HEK293 (cell line): ENCODE data around the gene DNMT1.
"Not testable (repeated sequence)": the region's sequence is repeated elsewhere in the genome, so short reads cannot be mapped to it uniquely, and the experiment has no call there.

ENCODE experiments used
- CTCF ChIA-PET: fragments of 350-600 bp; formaldehyde crosslinking; extraction: SDS; loops from one replicate; lab custom pipeline; 2021; ENCODE audit warnings: antibody characterized with exemption; lab: Yijun Ruan, JAX
- POLR2A ChIA-PET: fragments of 300-600 bp; formaldehyde crosslinking; extraction: SDS; loops from one replicate; lab custom pipeline; 2020; ENCODE audit warnings: antibody characterized with exemption, inconsistent platforms; lab: Yijun Ruan, JAX
- H3K27ac ChIP-seq: fragments of 200-500 bp; sonication (Bioruptor generic); 2 replicates; pipeline ENCODE4 v1.5.1; 2014; ENCODE audit warnings: low read depth, low read length, control low read depth, inconsistent platforms; ENCODE audit errors: extremely low read depth
- H3K36me3 ChIP-seq, 2 experiments: fragments of 200-500 bp in 1 of 2; sonication (Bioruptor generic) in 1 of 2; 1 replicate in 1 of 2; 2 replicates in 1 of 2; pipeline ENCODE4 v1.5.1; 2014 to 2017; ENCODE audit warnings: inconsistent platforms in 2 of 2, low read length in 2 of 2; ENCODE audit not compliant: control insufficient read depth in 2 of 2, insufficient read depth in 1 of 2
- H3K4me1 ChIP-seq: fragments of 200-500 bp; sonication (Bioruptor generic); 2 replicates; pipeline ENCODE4 v1.5.1; 2014; ENCODE audit warnings: mild to moderate bottlenecking, low read length, inconsistent platforms; ENCODE audit not compliant: control insufficient read depth, insufficient read depth
- H3K4me3 ChIP-seq: 2 replicates; pipeline ENCODE4 v1.5.1; 2011; ENCODE audit warnings: low read depth, mild to moderate bottlenecking, control low read depth, low read length, moderate library complexity
- H3K9me3 ChIP-seq: fragments of 200-500 bp; sonication (Bioruptor generic); 2 replicates; pipeline ENCODE4 v1.5.1; 2014; ENCODE audit warnings: low read depth, low read length, inconsistent platforms; ENCODE audit not compliant: control insufficient read depth, insufficient read depth
- MYNN ChIP-seq: fragments of 450-650 bp; formaldehyde crosslinking; IDR thresholded peaks from 2 replicates; pipeline ENCODE4 v1.5.1; 2016; ENCODE audit warnings: missing biosample characterization, missing genetic modification characterization, borderline replicate concordance
- SETDB1 ChIP-seq: IDR thresholded peaks from one replicate; pipeline ENCODE4 v1.6.1; 2017; ENCODE audit warnings: mild to moderate bottlenecking, low read length, moderate library complexity, mixed read lengths; ENCODE audit not compliant: insufficient read length
- TRIM28 ChIP-seq: IDR thresholded peaks from 2 replicates; pipeline ENCODE4 v1.6.1; 2011; ENCODE audit warnings: low read length, control low read depth, borderline replicate concordance
- ZNF140 ChIP-seq: fragments of 450-650 bp; formaldehyde crosslinking; IDR thresholded peaks from 2 replicates; pipeline ENCODE4 v1.5.1; 2016; ENCODE audit warnings: missing biosample characterization, missing genetic modification characterization
- ZNF274 ChIP-seq, 2 experiments: fragments of 200-500 bp in 1 of 2; fragments of 450-650 bp in 1 of 2; sonication (Bioruptor generic) in 1 of 2; formaldehyde crosslinking in 1 of 2; IDR thresholded peaks; 2 replicates each; pipeline versions ENCODE4 v1.5.1 to v1.6.1; 2014 to 2016; ENCODE audit warnings: borderline replicate concordance in 1 of 2, inconsistent platforms in 1 of 2, low read length in 1 of 2, missing biosample characterization in 1 of 2, missing genetic modification characterization in 1 of 2
- ZNF350 ChIP-seq: fragments of 450-650 bp; formaldehyde crosslinking; IDR thresholded peaks from 2 replicates; pipeline ENCODE4 v1.5.0; 2017; ENCODE audit warnings: missing biosample characterization, mild to moderate bottlenecking, missing genetic modification characterization
- ZNF510 ChIP-seq: fragments of 450-650 bp; formaldehyde crosslinking; IDR thresholded peaks from 2 replicates; pipeline ENCODE4 v1.5.1; 2018; ENCODE audit warnings: mild to moderate bottlenecking, missing genetic modification characterization, missing biosample characterization; ENCODE audit not compliant: insufficient replicate concordance
- ZNF621 ChIP-seq: fragments of 450-650 bp; formaldehyde crosslinking; IDR thresholded peaks from 2 replicates; pipeline ENCODE4 v1.5.1; 2017; ENCODE audit warnings: missing biosample characterization, missing genetic modification characterization
- ZSCAN23 ChIP-seq: fragments of 450-650 bp; formaldehyde crosslinking; IDR thresholded peaks from 2 replicates; pipeline ENCODE4 v1.5.1; 2016; ENCODE audit warnings: missing biosample characterization, missing genetic modification characterization
- TF ChIP-seq, protein P1 (sequence below): fragments of 450-650 bp; formaldehyde crosslinking; IDR thresholded peaks from 2 replicates; pipeline ENCODE4 v1.5.1; 2017; ENCODE audit warnings: missing biosample characterization, mild to moderate bottlenecking, missing genetic modification characterization, moderate library complexity
- TF ChIP-seq, protein P2 (sequence below): fragments of 450-650 bp; formaldehyde crosslinking; IDR thresholded peaks from 2 replicates; pipeline ENCODE4 v1.5.1; 2016; ENCODE audit warnings: missing biosample characterization, missing genetic modification characterization
- TF ChIP-seq, protein P3 (sequence below): fragments of 450-650 bp; formaldehyde crosslinking; IDR thresholded peaks from 2 replicates; pipeline ENCODE4 v1.5.1; 2016; ENCODE audit warnings: missing biosample characterization, missing genetic modification characterization
- TF ChIP-seq, protein P4 (sequence below): fragments of 450-650 bp; formaldehyde crosslinking; IDR thresholded peaks from 2 replicates; pipeline ENCODE4 v1.5.1; 2017; ENCODE audit warnings: missing biosample characterization, missing genetic modification characterization

The DNMT1 gene

GRCh38 chr19:10205636-10206035 is 10.9 kb upstream of the DNMT1 start:
- H3K4me3 ChIP-seq, result no peak overlapping the region
- no peak for TF ChIP-seq ZNF510 (tag by site-specific recombination)
- TF ChIP-seq, all 188 proteins: peak for 0
- Histone ChIP-seq H3K36me3 (no peaks in the 10 kb centered on the region), H3K9me3 (no peaks in the 10 kb centered on the region), H3K27ac (no peak overlapping the region), H3K4me1 (no peaks in the 10 kb centered on the region)
- POLR2A ChIA-PET, result interaction anchor here (0.7 to 1.8 kb wide), 3 partner anchors 11 to 219 kb away, joined by 3 to 5 read pairs (median 3); partner anchors contain the start of gene DNMT1
- CTCF ChIA-PET, result interaction anchor here (0.6 kb wide), 3 partner anchors 15 to 205 kb away, joined by 3 to 4 read pairs (median 3); no protein-coding TSS in a partner anchor

- Histone ChIP-seq H3K27ac (no peak overlapping the region), H3K36me3 (no peaks in the 10 kb centered on the region), H3K4me3 (no peak overlapping the region), H3K4me1 (no peaks in the 10 kb centered on the region), H3K9me3 (no peaks in the 10 kb centered on the region)
- TF ChIP-seq, protein P1, sequence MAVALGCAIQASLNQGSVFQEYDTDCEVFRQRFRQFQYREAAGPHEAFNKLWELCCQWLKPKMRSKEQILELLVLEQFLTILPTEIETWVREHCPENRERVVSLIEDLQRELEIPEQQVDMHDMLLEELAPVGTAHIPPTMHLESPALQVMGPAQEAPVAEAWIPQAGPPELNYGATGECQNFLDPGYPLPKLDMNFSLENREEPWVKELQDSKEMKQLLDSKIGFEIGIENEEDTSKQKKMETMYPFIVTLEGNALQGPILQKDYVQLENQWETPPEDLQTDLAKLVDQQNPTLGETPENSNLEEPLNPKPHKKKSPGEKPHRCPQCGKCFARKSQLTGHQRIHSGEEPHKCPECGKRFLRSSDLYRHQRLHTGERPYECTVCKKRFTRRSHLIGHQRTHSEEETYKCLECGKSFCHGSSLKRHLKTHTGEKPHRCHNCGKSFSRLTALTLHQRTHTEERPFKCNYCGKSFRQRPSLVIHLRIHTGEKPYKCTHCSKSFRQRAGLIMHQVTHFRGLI (tag by site-specific recombination), result no peak
- TF ChIP-seq ZSCAN23 (no peak), ZNF350 (tag by site-specific recombination) (no peak), MYNN (tag by site-specific recombination) (no peak)
- CTCF ChIA-PET, result no interaction called here
- POLR2A ChIA-PET, result no interaction called here
These were observed 8.9 kb upstream of the DNMT1 start for GRCh38 chr19:10203686-10204085.

DNA sequence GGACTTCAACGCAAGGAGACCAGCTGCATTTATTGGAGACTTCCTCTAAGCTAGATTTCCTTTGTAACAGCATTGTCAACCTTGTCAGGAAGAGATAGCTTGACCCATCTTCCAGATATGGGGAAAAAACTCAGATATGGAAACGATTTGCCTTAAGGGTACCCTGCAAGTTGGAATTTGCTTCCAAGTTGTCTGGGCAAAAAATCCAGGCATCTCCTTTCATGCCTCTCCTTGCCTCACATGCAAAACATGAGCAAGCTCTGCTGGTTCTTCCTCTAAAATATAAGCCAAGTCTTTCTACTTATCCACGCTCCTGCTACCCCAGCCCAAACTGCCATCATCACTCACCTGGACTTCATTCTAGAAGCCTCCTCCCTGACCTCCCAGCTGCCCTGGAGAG is 6.4 kb upstream of the DNMT1 start:
- Histone ChIP-seq H3K4me1 (no peaks in the 10 kb centered on the region), H3K9me3 (no peaks in the 10 kb centered on the region), H3K27ac (no peak overlapping the region), H3K36me3 (no peaks in the 10 kb centered on the region), H3K4me3 (no peak overlapping the region)
- ChIA-PET CTCF (interaction anchor here (0.7 to 1.5 kb wide), 3 partner anchors 27 to 189 kb away, joined by 3 to 6 read pairs (median 4); no protein-coding TSS in a partner anchor), POLR2A (no interaction called here)
- TF ChIP-seq ZNF621 (tag by site-specific recombination), result no peak
- TF ChIP-seq ZNF140 (tag by site-specific recombination), result no peak
- TF ChIP-seq, protein P2, sequence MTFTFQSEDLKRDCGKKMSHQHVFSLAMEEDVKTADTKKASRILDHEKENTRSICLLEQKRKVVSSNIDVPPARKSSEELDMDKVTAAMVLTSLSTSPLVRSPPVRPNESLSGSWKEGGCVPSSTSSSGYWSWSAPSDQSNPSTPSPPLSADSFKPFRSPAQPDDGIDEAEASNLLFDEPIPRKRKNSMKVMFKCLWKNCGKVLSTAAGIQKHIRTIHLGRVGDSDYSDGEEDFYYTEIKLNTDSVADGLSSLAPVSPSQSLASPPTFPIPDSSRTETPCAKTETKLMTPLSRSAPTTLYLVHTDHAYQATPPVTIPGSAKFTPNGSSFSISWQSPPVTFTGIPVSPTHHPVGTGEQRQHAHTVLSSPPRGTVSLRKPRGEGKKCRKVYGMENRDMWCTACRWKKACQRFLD, result no peak
- TF ChIP-seq, protein P3, sequence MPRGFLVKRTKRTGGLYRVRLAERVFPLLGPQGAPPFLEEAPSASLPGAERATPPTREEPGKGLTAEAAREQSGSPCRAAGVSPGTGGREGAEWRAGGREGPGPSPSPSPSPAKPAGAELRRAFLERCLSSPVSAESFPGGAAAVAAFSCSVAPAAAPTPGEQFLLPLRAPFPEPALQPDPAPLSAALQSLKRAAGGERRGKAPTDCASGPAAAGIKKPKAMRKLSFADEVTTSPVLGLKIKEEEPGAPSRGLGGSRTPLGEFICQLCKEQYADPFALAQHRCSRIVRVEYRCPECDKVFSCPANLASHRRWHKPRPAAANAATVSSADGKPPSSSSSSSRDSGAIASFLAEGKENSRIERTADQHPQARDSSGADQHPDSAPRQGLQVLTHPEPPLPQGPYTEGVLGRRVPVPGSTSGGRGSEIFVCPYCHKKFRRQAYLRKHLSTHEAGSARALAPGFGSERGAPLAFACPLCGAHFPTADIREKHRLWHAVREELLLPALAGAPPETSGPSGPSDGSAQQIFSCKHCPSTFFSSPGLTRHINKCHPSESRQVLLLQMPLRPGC (tag by site-specific recombination), result no peak
- TF ChIP-seq, protein P4, sequence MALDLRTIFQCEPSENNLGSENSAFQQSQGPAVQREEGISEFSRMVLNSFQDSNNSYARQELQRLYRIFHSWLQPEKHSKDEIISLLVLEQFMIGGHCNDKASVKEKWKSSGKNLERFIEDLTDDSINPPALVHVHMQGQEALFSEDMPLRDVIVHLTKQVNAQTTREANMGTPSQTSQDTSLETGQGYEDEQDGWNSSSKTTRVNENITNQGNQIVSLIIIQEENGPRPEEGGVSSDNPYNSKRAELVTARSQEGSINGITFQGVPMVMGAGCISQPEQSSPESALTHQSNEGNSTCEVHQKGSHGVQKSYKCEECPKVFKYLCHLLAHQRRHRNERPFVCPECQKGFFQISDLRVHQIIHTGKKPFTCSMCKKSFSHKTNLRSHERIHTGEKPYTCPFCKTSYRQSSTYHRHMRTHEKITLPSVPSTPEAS (tag by site-specific recombination), result no peak
- TF ChIP-seq ZNF274 (IDR thresholded peaks at IDR 0.05; ENCODE audit: low read length), result no peak
- TF ChIP-seq ZNF274 (tag by site-specific recombination; IDR thresholded peaks at IDR 0.05; ENCODE audit: borderline replicate concordance), result no peak

- POLR2A ChIA-PET, result interaction anchor here (1.0 kb wide), 1 partner anchor 8 kb away, joined by 3 read pairs; no protein-coding TSS in a partner anchor
- not testable (repeated sequence) for H3K36me3 ChIP-seq, H3K4me3 ChIP-seq, H3K27ac ChIP-seq, H3K9me3 ChIP-seq, H3K4me1 ChIP-seq
- CTCF ChIA-PET, result interaction anchor here (0.7 to 1.5 kb wide), 4 partner anchors 36 to 191 kb away, joined by 3 to 6 read pairs (median 4); no protein-coding TSS in a partner anchor
- TF ChIP-seq SETDB1, result peak; percentile 47
- peak; percentile 79; the same call in 1 of the 2 replicates for TF ChIP-seq TRIM28
These were observed 5.3 kb upstream of the DNMT1 start for GRCh38 chr19:10200101-10200500.
